GM23248 (cell line): ENCODE results near the gene JMJD6. TPM values are rescaled to one million over a fixed set of nuclear protein-coding genes. Genes with fewer than 3 reads are reported as not detected.
"Not testable (repeated sequence)": the region's sequence is repeated elsewhere in the genome, so short reads cannot be mapped to it uniquely, and the experiment has no call there.

Source experiments
- DNase-seq: peaks from one replicate; pipeline ENCODE4 v3.0.0-alpha.2; 2015
- H2AFZ ChIP-seq: fragments of 200-600 bp; sonication (generic); 2 replicates; pipeline ENCODE4 v1.6.1; 2016; ENCODE audit warnings: antibody characterized with exemption
- H3F3A ChIP-seq: fragments of 200-600 bp; sonication (generic); 2 replicates; pipeline ENCODE4 v1.6.1; 2016; ENCODE audit warnings: mild to moderate bottlenecking, antibody characterized with exemption, mixed run types; ENCODE audit not compliant: insufficient read depth
- H3K27ac ChIP-seq: fragments of 200-600 bp; sonication (generic); 2 replicates; pipeline ENCODE4 v1.5.1; 2016; ENCODE audit warnings: mild to moderate bottlenecking
- H3K27me3 ChIP-seq: fragments of 200-600 bp; sonication (generic); replicated peaks from 2 replicates; pipeline ENCODE4 v1.6.1; 2016; ENCODE audit warnings: mild to moderate bottlenecking; ENCODE audit not compliant: insufficient read depth
- H3K36me3 ChIP-seq: fragments of 200-600 bp; sonication (generic); 2 replicates; pipeline ENCODE4 v1.6.1; 2016; ENCODE audit warnings: low read depth, mild to moderate bottlenecking
- H3K4me1 ChIP-seq: fragments of 200-600 bp; sonication (generic); 2 replicates; pipeline ENCODE4 v1.6.1; 2016; ENCODE audit warnings: mild to moderate bottlenecking; ENCODE audit not compliant: insufficient read depth
- H3K4me2 ChIP-seq: fragments of 200-600 bp; sonication (generic); one replicate; pipeline ENCODE4 v1.6.1; 2016; ENCODE audit warnings: mild to moderate bottlenecking; ENCODE audit not compliant: unreplicated experiment
- H3K4me3 ChIP-seq: fragments of 200-600 bp; sonication (generic); 2 replicates; pipeline ENCODE4 v1.5.1; 2016; ENCODE audit warnings: mild to moderate bottlenecking
- H3K79me2 ChIP-seq: fragments of 200-600 bp; sonication (generic); 2 replicates; pipeline ENCODE4 v1.6.1; 2016; ENCODE audit warnings: mild to moderate bottlenecking; ENCODE audit not compliant: insufficient read depth
- H3K9ac ChIP-seq: fragments of 200-600 bp; sonication (generic); 2 replicates; pipeline ENCODE4 v1.6.1; 2016; ENCODE audit warnings: mild to moderate bottlenecking
- H3K9me2 ChIP-seq: fragments of 200-600 bp; sonication (generic); 2 replicates; pipeline ENCODE4 v1.6.1; 2016; ENCODE audit warnings: mixed run types, mild to moderate bottlenecking, moderate library complexity; ENCODE audit not compliant: insufficient read depth
- H3K9me3 ChIP-seq: fragments of 200-600 bp; sonication (generic); one replicate; pipeline ENCODE4 v1.6.1; 2017; ENCODE audit warnings: low read depth
- H4K20me1 ChIP-seq: fragments of 200-600 bp; sonication (generic); 2 replicates; pipeline ENCODE4 v1.6.0; 2016; ENCODE audit not compliant: insufficient read depth
- EZH2 ChIP-seq: fragments of 200-600 bp; sonication (generic); IDR thresholded peaks from 2 replicates; pipeline ENCODE4 v1.6.1; 2018; ENCODE audit warnings: antibody characterized with exemption, mild to moderate bottlenecking; ENCODE audit not compliant: insufficient read depth, poor library complexity, severe bottlenecking
- EZH2phosphoT487 ChIP-seq: fragments of 200-600 bp; sonication (generic); IDR thresholded peaks from 2 replicates; pipeline ENCODE4 v1.6.1; 2018; ENCODE audit warnings: antibody characterized with exemption, moderate library complexity, mild to moderate bottlenecking, low read depth; ENCODE audit not compliant: insufficient read depth
- whole genome bisulfite sequencing, 2 experiments: methylation state at CpG; one replicate each; pipeline ENCODE4 v1.1.6; 2015 to 2017; ENCODE audit warnings: low lambda C conversion rate in 2 of 2, low coverage in 1 of 2; ENCODE audit errors: missing lambda C conversion rate in 2 of 2; 5-methylcytosine and 5-hydroxymethylcytosine counted together
- in situ Hi-C: fragments of 300-500 bp; cut with MboI; formaldehyde crosslinking; loops from 2 replicates; pipeline ENCODE4 v1.15.0; 2020
- polyA plus RNA-seq: library from polyadenylated mRNA; unstranded; fragments of >200 nt; fragmentation: Nextera tagmentation; extraction: Ambion mirVana; gene quantifications from 2 replicates; pipeline ENCODE4 v1.2.1, GENCODE V29; 2016
- total RNA-seq: library from RNA; depleted of rRNA; stranded (reverse); fragments of >200 nt; shearing (Covaris generic); gene quantifications from 2 replicates; pipeline ENCODE4 v1.2.3, GENCODE V29; 2014

The JMJD6 gene
- total and polyA plus RNA-seq, 2 experiments from 2014 or later: 19.0 to 40.0 TPM

GRCh38 chr17:76742958-76743357 is 16.6 kb upstream of the JMJD6 start:
- Histone ChIP-seq H3K27me3 (no peaks in the 10 kb centered on the region), H3F3A (peaks cover 8% of the 10 kb centered on the region; the same call in 1 of the 2 replicates), H2AFZ (no peak overlapping the region), H3K9me2 (no peaks in the 10 kb centered on the region), H3K4me2 (no peak overlapping the region), H3K9ac (no peak overlapping the region), H3K9me3 (no peaks in the 10 kb centered on the region), H3K4me1 (peaks cover 17% of the 10 kb centered on the region), H3K79me2 (peaks cover 30% of the 10 kb centered on the region), H4K20me1 (no peaks in the 10 kb centered on the region), H3K27ac (no peak overlapping the region), H3K36me3 (peaks cover 14% of the 10 kb centered on the region; the same call in 1 of the 2 replicates), H3K4me3 (no peak overlapping the region)
- in situ Hi-C loops: no loop called here
- DNase-seq: peak; percentile 33
- TF ChIP-seq EZH2phosphoT487: no peak
- no peak for TF ChIP-seq EZH2

GRCh38 chr17:76740329-76741118 is 14.1 kb upstream of the JMJD6 start:
- H3K36me3 ChIP-seq: peaks cover 20% of the 10 kb centered on the region
- H3K9ac ChIP-seq: no peak overlapping the region
- WGBS, 2 experiments: 75 to 76% methylated on average over 5 of the region's 5 CpGs
- in situ Hi-C loops: no loop called here
- H2AFZ ChIP-seq: no peak overlapping the region
- H3K4me2 ChIP-seq: no peak overlapping the region
- H3K4me3 ChIP-seq: no peak overlapping the region
- no peaks in the 10 kb centered on the region for H3K9me3 ChIP-seq
- no peak for TF ChIP-seq EZH2phosphoT487
- no peak for TF ChIP-seq EZH2
- no peak overlapping the region for H3K27ac ChIP-seq
- no peaks in the 10 kb centered on the region for H3K9me2 ChIP-seq
- H3K27me3 ChIP-seq: no peaks in the 10 kb centered on the region
- H3K4me1 ChIP-seq: peaks cover 17% of the 10 kb centered on the region
- peak; percentile 25 for DNase-seq
- H4K20me1 ChIP-seq: peaks cover 6% of the 10 kb centered on the region; the same call in 1 of the 2 replicates
- peaks cover 14% of the 10 kb centered on the region for H3F3A ChIP-seq
- peaks cover 43% of the 10 kb centered on the region for H3K79me2 ChIP-seq

DNA sequence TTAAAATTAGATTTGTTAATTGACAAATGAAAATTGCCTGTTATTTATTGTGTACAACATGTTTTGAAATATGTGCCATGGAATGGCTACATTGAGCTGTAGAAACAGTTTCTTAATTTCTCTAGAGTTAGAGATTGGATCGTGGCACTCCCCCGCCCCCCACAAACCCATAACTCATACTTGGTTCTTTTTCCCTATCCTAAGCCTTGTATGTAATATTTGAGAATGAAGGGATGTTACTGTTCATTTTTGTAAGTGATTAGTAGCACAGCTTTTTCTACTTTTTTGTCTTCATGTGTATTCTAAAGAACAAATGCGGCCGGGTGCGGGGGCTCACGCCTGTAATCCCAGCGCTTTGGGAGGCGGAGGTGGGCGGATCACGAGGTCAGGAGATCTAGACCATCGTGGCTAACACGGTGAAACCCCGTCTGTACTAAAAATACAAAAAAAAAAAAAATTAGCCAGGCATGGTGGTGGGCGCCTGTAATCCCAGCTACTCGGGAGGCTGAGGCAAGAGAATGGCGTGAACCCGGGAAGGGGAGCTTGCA is 13.2 kb upstream of the JMJD6 start:
- H3K9me3 ChIP-seq, in situ Hi-C loops, H3K27me3 ChIP-seq, H3K9me2 ChIP-seq, H2AFZ ChIP-seq, DNase-seq, H3K27ac ChIP-seq: not testable (repeated sequence)
- H4K20me1 ChIP-seq: peaks cover 15% of the 10 kb centered on the region; the same call in 1 of the 2 replicates
- H3K4me2 ChIP-seq: peak overlapping the region; percentile 96
- H3K79me2 ChIP-seq: peaks cover 52% of the 10 kb centered on the region
- peak overlapping the region; percentile 98 for H3K4me3 ChIP-seq
- peaks cover 21% of the 10 kb centered on the region for H3K36me3 ChIP-seq
- WGBS, 2 experiments: 86 to 88% methylated on average over 17 of the region's 17 CpGs
- H3K9ac ChIP-seq: peak overlapping the region; percentile 92; the same call in 1 of the 2 replicates
- H3F3A ChIP-seq: peaks cover 23% of the 10 kb centered on the region
- peaks cover 23% of the 10 kb centered on the region for H3K4me1 ChIP-seq

GRCh38 chr17:76738468-76738850 is 12.1 kb upstream of the JMJD6 start:
- H3K79me2 ChIP-seq: peaks cover 64% of the 10 kb centered on the region
- H3K4me2 ChIP-seq: peak overlapping the region; percentile 96
- WGBS, 2 experiments: 1 to 3% methylated on average over 7 of the region's 7 CpGs
- H3K9me2 ChIP-seq: no peaks in the 10 kb centered on the region
- TF ChIP-seq EZH2 (no peak), EZH2phosphoT487 (no peak)
- H3K27ac ChIP-seq: peak overlapping the region; percentile 91
- peaks cover 27% of the 10 kb centered on the region for H3K36me3 ChIP-seq
- H3K9ac ChIP-seq: peak overlapping the region; percentile 92
- peaks cover 34% of the 10 kb centered on the region for H3F3A ChIP-seq
- in situ Hi-C loops: no loop called here
- peak overlapping the region; percentile 94 for H2AFZ ChIP-seq
- DNase-seq: peak; percentile 45
- H3K27me3 ChIP-seq: no peaks in the 10 kb centered on the region
- H4K20me1 ChIP-seq: peaks cover 17% of the 10 kb centered on the region; the same call in 1 of the 2 replicates
- H3K4me1 ChIP-seq: peaks cover 35% of the 10 kb centered on the region
- peak overlapping the region; percentile 98 for H3K4me3 ChIP-seq
- no peaks in the 10 kb centered on the region for H3K9me3 ChIP-seq
